Hepatic stellate cell (primary cell): ENCODE data around the gene SLC35D2.
A peak's percentile ranks its signal among the peaks of the same experiment; 100 is the strongest.
"Not testable (repeated sequence)": the region's sequence is repeated elsewhere in the genome, so short reads cannot be mapped to it uniquely, and the experiment has no call there.

Experiments used
- DNase-seq: peaks from one replicate; pipeline ENCODE4 v3.0.0; 2011; ENCODE audit warnings: low spot score

Gene SLC35D2

DNA sequence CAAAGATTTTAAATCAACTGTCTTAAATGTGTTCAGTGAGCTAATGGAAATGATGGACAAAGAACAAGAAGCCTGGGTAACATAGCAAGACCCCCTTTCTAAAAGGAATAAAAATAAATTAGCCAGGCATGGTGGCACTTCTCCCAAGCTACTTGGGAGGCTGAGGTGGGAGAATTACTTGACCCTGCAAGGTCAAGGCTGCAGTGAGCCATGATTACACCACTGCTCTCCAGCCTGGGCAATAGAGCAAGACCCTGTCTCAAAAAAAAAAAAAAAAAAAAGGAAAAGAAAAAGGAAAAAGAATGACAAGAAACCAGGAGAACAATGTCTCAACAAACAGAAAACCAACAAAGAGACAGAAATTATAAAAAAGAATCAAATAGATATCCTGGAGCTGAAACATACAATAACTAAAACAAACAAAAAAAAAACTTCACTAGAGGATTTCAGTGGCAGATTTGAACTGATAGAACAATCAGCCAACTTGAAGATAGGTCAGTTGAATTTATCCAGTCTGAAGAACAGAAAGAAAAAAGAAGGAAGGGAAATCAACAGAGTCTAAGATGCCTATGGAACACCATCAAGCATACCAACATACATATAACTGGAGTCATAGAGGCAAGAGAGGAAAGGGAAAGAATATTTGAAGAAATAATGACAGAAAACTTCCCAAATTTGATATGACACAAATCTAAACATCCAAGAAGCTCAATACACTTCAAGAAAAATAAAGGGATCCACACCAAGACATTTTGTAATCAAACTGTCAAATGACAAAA is 16.8 kb upstream of the SLC35D2 start:
- no peak for DNase-seq

DNA sequence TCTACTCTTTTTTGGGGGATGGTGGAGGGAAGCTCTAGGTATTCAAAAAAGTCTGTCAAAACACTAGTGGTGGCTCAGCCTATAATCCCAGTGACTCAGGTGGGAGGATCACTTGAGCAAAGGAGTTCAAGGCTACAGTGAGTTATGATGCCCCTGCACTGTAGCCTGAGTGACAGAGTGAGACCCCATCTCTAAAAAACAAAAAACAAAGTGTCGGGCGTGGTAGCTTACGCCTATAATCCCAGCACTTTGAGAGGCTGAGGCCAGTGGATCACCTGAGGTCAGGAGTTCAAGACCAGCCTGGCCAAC is 15.8 kb upstream of the SLC35D2 start:
- DNase-seq = no peak

DNA sequence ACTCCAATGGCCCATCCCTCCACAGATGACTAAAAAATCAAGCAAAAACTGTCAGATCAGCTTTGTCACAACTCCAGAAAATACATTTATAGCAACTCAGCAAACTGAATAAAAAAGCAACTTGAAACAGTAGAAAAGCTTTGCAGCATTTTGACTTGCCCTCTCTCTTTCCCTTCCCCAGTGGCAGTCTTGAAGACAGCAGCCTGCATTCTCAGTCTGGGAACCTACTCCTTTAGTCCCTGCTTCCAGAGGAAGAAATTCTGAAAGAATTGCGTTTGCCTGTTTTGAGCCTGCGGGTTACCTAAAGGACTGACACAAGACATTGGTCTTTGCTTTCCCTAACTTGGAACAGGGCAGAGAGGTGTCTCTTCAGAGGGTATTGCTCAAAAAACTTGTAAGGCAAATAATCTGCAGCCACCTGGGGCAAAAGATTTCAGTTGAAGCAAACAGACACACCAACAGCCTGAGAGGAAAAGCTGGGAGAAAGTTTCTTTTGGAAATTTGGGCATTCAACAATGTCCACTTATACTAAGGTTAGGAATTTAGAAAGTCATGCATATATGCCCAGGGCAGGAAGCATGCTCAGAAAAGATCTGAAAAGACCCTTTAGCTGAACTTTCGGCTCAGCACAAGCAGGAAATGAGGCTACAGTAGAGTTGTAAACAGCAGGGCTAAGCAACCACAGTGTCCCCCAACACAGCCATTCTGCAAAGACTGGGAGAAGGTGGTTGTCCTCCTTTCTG is 15.2 kb upstream of the SLC35D2 start:
- peak; percentile 26 for DNase-seq

DNA sequence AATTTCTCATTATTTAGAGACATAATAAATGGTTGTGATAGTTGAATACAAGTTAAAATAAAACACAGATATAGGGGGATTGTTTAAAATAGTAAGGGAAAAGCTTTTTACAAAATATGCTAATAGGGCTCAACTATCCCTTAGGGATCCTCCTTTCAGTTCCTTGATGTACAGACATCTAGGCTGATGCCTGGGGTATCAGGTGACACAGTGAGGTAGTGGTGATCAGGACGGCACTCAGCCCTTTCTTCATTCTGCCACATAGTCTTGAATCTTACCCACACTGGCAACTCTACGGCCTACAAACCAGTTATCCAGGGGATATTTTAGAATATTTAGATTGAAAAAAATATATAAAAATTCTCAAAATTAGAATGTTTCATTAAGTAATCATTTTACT is 12.5 kb upstream of the SLC35D2 start:
- DNase-seq = no peak

DNA sequence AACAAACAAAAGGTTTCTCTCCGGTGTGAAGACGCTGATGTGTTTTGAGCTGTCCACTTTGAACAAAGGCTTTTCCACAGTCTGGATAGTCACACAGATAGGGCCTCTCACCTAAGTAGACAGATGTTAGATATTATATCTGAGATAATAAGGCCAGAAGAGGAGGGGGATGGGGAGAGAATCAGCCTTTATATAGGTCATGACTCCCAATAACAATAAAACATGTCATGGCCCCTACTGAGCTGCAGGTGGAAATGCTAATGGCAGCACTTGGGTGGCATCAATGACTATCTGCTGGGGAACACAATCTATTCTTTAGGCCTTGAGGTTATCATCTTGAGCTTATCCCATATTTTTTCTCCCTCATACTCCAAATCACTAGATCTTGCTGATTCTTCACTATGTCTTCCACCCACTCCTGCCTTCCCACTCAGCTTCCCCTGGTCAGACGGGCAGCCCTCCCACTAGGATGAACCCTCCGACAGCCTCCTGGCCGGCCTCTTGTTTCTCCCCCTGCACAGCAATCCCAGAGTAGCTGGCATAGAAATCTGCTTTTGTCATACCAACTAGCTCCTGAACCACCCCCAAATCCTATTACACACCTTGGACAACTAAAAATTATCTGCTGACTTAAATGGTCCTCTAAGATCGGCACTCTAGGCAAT is 11.5 kb upstream of the SLC35D2 start:
- no peak for DNase-seq

DNA sequence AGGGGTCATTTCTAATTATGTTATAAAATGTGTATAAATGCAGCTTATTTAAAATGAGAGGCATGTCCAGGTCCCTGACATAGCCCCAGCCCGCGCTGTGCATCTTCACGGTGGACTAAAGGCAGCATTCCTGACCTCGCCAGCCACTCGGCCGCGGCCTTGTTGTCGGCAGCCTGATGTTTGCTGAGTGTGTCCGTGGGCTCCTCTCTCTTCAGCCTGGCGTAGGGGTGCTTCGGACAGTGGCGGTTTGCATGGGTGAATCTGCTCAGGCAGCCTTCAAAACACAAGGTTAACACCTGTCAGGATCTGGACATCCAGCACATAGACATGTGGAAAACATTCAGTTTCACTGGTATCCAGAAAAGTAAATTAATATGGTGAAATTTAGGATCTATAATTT is 8.8 kb upstream of the SLC35D2 start:
- DNase-seq = no peak

DNA sequence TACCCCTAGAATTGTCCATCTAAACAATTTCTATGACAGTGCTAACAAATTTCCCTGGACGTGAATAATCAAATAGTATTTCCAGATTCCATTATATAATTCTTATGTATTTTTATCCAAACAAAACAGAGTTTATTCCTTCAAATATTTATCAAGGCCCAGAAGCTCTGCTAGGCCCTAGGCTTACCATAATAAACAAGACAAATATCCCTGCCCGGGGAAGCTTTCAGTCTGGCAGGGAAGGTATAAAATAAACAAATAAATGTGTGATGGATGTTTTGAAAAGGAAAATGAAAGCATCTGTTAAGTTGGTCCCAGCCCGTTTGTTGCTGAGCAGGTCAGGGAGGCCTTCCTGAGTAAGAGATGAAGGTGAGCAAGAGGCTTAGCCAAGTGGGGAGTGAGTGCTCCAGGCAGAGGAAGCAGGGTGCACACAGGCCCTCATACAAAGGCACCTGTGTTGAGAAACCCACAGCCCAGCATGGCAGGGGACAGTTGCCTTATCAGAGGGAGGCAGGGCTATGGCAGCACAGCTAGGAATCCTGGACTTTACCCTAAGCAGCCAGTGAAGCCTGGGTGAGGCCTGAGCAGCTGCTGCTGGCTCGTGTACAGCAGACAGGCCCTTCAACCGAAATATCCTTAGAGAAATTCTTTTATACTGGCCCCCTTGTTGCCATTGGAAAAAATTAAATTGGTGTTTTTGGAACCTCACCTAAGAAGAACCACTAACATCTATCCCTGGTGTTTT is 7.7 kb upstream of the SLC35D2 start:
- DNase-seq = no peak

DNA sequence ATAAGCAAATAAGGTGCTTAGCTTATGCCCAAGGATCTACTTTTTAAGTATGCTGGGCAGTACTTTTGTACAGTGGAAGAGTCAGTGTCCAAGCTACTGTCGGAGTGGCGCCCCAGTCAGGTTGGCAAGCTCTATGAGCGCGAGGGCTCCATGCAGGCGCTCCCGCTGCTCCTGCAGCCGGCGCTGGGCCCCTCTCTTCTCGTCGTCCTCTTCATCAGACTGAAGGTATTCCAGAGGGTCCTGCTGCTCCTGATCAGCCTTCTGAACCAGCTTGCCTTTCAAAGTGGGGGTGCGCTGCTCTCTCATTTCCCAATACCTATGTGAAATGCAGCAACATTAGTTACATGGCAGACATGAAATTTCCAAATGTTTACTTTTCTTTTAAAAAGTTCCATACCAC is 4.6 kb upstream of the SLC35D2 start:
- DNase-seq = no peak

DNA sequence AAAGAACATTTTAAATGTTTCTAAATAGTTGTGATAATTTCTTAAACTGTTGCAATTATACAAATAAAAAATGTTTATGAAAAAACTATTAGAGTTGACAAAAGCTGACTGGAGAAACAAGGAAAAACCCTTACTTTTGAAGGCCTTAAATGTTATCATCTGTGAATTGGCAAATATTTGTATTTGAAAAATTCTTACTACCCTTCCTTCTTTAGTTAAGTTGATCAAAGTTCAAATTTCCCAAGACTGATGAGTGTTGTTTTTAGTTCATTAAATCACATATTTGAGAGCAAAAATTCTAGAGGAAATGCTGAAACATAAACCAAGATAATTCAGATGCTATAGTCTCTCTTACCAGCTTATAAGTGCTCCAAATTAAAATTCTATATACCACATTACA is 2.6 kb upstream of the SLC35D2 start:
- DNase-seq = no peak

DNA sequence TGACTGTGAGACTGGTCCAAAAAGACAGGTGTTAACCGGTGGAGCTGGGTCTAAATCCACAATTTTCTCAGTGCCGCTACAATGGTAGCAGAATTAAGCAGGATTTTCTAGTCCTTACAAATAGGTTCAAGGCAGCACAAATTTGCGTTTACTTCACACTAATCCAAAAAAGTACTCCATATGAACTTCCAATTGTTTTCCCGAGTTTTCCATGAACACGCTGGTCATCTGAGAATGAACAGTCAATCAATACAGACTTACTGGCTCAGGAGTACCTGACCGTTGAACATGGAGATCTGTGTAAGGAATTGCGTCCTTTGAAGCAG is 709 bp downstream of the SLC35D2 start:
- no peak for DNase-seq

DNA sequence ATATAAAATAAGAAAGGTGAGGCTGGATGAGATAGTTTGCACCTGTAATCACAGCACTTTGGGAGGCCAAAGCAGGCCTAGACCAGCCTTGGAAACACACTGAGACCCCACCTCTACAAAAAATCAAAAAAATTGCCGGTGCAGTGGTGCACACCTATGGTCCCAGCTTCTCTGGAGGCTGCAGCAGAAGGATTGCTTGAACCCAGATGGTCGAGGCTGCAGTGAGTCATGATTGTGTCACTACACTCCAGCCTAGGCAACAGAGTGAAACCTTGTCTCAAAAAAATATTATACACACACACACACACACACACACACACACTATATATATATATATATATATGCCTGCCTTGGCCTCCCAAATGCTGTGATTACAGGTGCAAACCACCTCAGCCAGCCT is 1.3 kb downstream of the SLC35D2 start:
- DNase-seq = no peak

DNA sequence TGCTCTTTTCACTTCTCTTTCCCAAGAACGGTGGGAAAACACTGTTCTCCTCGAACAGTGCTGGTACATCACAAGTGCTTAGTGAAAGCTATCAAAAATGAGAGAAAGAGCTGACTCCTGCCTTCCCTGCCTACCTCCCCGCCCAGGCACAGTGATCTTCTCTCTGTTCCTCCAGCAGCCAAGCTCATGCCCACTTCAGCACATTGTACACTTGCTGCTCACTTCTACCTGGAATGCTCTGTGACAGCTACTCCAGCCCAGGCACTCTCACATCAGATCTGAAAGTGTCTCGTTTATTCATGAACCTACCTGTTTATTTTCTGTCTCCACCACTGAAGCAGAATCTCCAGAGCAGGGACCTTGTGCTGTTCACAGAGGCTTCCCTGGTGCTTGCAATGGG is 1.8 kb downstream of the SLC35D2 start:
- DNase-seq = no peak

DNA sequence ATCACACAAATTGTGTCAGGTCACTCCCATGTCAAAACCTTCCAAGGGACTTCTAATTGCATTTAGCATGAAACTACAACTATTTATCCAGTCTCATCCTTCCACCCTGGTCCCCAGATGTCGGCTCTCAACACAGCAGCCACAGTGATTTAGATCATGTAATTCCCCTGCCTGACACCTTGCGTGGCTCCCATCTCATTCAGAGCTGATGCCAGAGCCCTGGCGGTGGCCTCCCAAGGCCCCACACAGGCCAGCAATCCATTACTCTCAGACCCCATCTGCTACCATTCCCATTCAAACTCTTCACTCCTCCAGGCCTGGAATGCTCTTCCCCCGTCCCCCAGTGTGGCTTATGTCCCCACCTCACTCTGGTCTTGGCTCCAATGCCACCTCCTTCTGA is 2.4 kb downstream of the SLC35D2 start:
- DNase-seq = no peak

DNA sequence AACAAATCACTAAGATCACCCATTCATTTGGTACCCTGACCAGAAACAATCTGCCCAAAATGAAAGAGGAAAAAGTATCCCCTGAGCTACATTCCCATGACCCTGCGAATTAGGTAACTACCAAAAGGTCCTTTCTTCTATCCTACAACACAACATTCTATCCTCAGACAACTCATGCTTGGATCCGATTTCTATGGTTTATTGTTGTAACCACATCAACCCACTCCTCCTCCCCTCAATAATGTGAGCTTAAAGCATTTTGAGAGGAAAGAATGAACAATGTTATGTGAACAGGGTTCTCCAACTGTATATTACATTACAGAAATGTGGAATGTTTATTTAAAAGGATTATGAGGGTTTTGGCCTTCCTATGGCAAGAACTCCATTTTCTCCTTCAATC is 4.0 kb downstream of the SLC35D2 start:
- no peak for DNase-seq

DNA sequence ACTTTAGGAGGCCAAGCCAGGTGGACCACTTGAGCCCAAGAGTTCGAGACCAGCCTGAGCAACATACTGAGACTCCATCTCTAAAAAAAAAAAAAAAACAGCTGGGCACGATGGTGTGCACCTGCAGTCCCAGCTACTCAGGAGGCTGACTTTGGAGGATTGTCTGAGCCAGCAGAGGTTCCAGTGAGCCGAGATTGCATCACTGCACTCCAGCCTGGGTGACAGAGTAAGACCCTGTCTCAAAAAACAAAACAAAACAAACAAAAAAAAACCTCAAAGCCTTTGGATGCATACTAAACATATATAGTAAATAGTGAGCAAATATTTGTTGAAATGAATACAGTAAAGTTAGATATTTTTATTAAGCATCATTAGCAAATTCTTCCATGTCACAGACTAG is 5.3 kb downstream of the SLC35D2 start:
- no peak for DNase-seq

DNA sequence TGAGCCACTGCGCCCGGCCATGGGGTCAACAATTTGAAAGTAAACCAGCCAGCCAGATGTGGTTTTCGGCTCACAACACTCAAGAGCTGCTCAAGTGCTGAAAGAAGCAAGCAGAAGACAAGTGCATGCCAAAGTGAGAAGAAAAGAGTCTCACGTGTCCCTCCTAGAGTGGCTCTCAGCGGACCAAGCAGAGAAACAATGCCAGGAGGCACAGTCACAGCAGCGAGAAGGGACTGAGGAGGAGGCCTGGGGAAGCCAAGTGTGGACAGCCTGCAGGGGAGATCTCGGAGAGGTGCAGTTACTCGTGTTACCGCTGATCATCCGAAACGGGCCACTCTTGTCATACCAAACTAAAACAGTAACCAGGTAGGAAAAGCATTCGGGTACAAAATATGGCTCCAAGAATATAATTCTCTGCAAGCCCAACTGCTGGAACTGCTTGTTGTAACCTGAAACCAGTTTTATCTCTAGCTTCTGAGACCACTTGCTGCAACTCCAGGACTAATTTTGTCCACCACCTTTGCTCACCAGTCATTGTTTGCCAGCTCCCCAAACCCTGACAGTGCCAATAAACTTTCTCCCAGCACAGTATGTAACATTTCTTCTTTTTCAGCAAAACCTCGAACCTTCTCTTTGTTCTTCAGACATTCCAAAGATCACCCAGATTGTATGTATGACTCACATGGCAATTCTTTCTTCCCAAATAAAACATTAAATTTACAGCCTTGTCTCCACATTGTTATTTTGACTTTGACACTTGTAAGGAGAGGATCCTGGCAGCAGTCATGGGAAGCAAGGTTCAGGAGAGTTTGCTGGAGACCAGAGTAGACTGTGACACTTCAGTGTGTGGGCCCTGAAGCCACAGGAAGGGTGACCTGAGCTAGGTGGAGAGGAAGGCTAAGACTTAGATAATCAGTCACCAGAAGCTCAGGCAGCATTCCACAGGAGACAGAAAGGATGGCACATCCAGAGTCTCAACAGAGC is 6.3 kb downstream of the SLC35D2 start:
- DNase-seq = peak; percentile 27

DNA sequence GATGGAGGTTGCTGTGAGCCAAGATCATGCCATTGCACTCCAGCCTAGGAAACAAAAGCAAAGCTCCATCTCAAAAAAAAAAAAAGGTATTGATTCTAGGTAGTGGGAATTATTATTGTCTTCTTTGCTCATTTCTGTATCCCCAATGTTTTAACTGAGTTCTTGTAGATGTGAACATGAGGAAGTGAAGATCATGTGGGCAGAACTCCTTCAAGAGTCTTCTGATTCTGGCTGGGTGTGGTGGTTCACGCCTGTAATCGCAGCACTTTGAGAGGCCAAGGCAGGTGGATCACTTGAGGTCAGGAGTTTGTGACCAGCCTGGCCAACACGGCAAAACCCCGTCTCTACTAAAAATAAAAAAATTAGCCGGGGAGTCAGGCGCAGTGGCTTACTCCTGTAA is 8.0 kb downstream of the SLC35D2 start:
- not testable (repeated sequence) for DNase-seq

DNA sequence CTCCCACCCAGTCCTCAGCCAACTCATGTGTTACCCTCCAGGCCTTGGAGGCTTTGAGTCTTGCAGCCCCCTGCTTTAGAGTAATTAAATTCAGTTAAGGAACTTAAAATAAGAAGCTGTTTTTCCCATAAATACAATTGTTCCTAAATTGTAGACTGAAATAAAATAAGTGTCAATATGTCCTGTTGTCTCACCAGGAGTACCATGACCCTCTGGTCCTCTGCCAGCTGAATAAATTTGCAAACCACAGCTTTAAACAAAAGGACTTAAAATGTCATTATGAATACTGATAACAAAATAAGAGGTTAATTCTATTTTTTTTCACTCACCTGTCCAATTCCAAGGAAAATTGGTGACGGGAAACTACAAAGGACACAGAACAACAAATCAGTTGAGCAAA is 15.6 kb downstream of the SLC35D2 start:
- no peak for DNase-seq

DNA sequence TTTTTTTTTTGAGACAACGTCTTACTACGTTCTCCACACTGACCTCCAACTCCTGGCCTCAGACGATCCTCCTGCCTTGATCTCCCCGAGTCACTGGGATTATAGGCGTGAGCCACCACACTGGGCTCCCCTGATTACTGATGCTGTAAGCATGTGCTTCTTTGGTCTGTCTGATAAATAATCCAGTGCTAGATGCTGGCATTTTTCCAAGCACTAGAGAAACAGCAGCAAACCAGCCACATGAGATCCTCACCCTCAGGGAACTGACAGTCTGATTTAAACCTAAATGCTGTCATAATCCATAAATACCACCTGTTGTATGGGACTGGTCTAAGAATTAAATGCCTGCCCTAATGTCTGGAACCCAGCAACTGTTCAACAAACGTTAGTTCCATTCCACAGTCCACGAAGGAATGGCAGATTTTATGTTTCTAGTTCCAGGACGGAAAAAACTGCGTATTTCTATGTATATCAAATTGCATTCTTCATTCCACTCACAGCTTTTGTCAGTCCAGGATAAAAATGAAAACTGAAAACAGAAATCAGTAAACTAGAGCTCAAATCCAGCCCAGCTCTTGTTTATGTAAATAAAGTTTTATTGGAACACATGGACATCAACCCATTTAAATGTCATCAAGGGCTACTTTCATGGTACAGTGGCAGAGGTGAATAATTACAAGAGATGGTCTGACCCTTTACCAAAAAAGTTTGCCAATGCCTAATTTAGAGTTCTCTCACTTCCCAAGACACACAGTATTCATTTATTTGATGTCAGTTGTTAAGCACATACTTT is 20.1 kb downstream of the SLC35D2 start:
- DNase-seq = no peak

DNA sequence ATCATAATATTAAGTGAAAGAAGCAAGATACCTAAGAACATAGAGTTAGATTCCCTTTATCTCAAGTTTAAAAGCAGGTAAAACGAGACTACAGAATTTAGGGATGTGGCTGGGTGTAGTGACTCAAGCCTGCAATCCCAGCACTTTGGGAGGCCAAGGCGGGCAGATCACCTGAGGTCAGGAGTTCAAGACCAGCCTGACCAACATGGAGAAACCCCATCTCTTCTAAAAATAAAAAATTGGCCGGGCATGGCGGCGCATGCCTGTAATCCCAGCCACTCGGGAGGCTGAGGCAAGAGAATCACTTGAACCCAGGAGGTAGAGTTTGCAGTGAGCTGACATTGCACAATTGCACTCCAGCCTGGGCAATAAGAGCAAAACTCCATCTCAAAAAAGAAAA is 21.4 kb downstream of the SLC35D2 start:
- DNase-seq = not testable (repeated sequence)

DNA sequence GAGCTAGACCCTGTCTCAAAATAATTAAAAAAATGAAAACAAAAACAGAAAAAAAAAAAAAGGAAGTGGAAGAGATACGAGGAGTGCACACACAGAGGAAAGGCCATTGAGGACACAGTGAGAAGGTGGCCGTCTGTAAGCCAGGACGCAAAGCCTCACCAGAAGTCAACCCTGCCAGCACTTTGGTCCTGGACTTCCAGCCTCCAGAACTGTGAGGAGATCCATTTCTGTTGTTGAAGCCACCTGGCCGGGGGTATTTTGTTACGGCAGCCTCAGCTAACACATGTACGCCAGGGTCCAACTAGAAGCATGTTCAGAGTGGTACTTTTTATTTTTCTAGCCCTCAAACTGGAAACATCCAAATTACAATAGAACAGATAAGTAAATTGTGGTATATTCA is 21.8 kb downstream of the SLC35D2 start:
- no peak for DNase-seq
